ENCODE results near the gene CUL9. TPM values are rescaled to one million over a fixed set of nuclear protein-coding genes. Genes with fewer than 3 reads are reported as not detected.

The CUL9 gene
- total RNA-seq, 5 donors from 2014 or later (not counting 1 experiment from before 2014, with no cell fraction given), result 92.5 to 107 (median 96.5) TPM

DNA sequence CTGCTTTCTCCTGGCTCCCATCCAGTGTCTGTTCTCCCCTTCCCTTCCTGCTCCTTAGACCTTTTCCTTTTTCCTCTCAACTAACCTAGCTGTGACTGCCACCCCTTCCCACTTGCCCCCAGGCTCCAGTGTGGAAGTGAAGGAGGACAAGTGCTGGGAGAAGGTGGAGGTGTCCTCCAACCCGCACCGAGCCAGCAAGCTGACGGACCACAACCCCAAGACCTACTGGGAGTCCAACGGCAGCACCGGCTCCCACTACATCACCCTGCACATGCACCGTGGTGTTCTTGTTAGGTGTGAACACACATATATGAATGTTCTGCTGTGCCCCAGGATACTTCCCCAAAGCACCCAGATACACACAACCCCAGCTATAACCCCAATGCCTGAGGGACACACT, 18.5 kb downstream of the CUL9 start:
- Histone ChIP-seq H3K9me3 (no peaks in the 10 kb centered on the region), H3K27ac (ENCODE audit: low read length) (no peak overlapping the region), H3K4me3 (ENCODE audit: control insufficient read depth in 1 of 2, extremely low read depth in 1 of 2, low read length in 1 of 2) (no peak overlapping the region), H3K36me3 (ENCODE audit: control insufficient read depth in 2 of 2, extremely low read depth in 1 of 2, insufficient read depth in 1 of 2, low read length in 1 of 2) (peaks cover 16 to 57% of the 10 kb centered on the region in 2 donors), H3K27me3 (replicated peaks in 1 of 2; ENCODE audit: control insufficient read depth in 2 of 2, extremely low read depth in 1 of 2, insufficient read depth in 2 of 2, low read length in 1 of 2) (no peaks in the 10 kb centered on the region), H3K4me1 (ENCODE audit: control insufficient read depth in 1 of 2, extremely low read depth in 1 of 2, insufficient read depth in 2 of 2, low read length in 2 of 2) (no peaks in the 10 kb centered on the region)
- DNase-seq, result no peak
- no peak for ATAC-seq (replicated peaks in 1 of 4)
- Mint-ChIP-seq H3K4me3 (no peak overlapping the region), H3K27me3 (no peaks in the 10 kb centered on the region), H3K36me3 (peaks cover 43% of the 10 kb centered on the region), H3K9me3 (no peaks in the 10 kb centered on the region), H3K4me1 (no peaks in the 10 kb centered on the region), H3K27ac (peak overlapping the region in 1 of 2 donors; percentile 36)
- CTCF ChIA-PET, result interaction anchor here in 1 of 2 donors (0.6 kb wide), 1 partner anchor 1853 kb away, joined by 7 read pairs; no protein-coding TSS in a partner anchor
- WGBS (ENCODE audit: insufficient coverage), result no CpG with 5 or more reads among the region's 6 CpGs
- POLR2A ChIA-PET, result no interaction called here

DNA sequence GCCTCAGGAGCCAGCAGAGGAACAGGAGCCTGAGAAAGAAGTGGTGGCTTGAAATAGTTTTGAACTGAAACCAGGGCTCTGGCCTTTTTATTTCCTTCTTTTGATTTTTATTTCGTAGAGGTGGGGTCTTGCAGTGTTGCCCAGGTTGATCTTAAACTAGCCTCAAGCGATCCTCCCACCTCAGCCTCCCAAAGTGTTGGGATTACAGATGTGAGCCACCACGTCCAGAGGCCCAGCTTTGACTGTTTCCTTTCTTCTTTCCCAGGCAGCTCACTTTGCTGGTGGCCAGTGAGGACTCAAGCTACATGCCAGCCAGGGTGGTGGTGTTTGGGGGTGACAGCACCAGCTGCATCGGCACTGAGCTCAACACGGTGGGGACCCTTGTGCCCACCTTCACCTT, 20.5 kb downstream of the CUL9 start:
- WGBS (ENCODE audit: insufficient coverage), result 89% methylated on average over 3 of the region's 5 CpGs
- Mint-ChIP-seq H3K4me3 (no peak overlapping the region), H3K4me1 (no peaks in the 10 kb centered on the region), H3K27ac (peak overlapping the region in 1 of 2 donors; percentile 3), H3K27me3 (no peaks in the 10 kb centered on the region), H3K9me3 (no peaks in the 10 kb centered on the region), H3K36me3 (peaks cover 46% of the 10 kb centered on the region)
- POLR2A ChIA-PET, result interaction anchor here in 1 of 2 donors (0.6 kb wide), 1 partner anchor 365 kb away, joined by 3 read pairs; no protein-coding TSS in a partner anchor
- no peak overlapping the region for H3K27ac ChIP-seq (ENCODE audit: low read length)
- H3K4me3 ChIP-seq (ENCODE audit: control insufficient read depth in 1 of 2, extremely low read depth in 1 of 2, low read length in 1 of 2), result no peak overlapping the region
- CTCF ChIA-PET, result no interaction called here
- no peaks in the 10 kb centered on the region for H3K9me3 ChIP-seq
- H3K36me3 ChIP-seq (ENCODE audit: control insufficient read depth in 2 of 2, extremely low read depth in 1 of 2, insufficient read depth in 1 of 2, low read length in 1 of 2), result peaks cover 10 to 48% of the 10 kb centered on the region in 2 donors
- no peaks in the 10 kb centered on the region for H3K27me3 ChIP-seq (replicated peaks in 1 of 2; ENCODE audit: control insufficient read depth in 2 of 2, extremely low read depth in 1 of 2, insufficient read depth in 2 of 2, low read length in 1 of 2)
- no peaks in the 10 kb centered on the region for H3K4me1 ChIP-seq (ENCODE audit: control insufficient read depth in 1 of 2, extremely low read depth in 1 of 2, insufficient read depth in 2 of 2, low read length in 2 of 2)
- ATAC-seq (replicated peaks in 1 of 4), result no peak
- DNase-seq, result no peak

DNA sequence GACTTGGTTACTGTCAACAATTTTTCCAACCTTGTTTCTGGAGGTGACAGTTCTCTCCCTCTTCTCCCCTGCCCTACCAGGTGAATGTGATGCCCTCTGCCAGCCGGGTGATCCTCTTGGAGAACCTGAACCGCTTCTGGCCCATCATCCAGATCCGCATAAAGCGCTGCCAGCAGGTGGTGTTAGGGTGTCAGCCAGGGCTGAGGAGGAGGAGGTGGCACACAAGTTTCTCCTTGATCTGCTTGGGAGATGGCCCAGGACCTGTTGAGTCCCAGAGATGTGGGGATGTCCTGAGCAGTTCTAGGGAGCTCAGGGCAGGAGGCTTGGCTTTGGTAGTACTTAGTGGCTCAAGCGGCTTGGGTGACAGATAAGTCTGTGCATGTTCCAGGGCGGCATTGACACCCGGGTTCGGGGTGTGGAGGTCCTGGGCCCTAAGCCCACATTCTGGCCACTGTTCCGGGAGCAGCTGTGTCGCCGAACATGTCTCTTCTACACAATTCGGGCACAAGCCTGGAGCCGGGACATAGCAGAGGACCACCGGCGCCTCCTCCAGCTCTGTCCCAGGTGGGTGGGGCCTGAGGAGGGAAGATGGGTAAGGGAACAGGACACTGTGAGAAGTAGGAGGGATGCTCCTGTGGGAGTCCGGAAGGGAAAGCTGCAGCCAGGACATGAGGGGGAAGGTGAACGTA, 21.2 kb downstream of the CUL9 start:
- H3K27ac ChIP-seq (ENCODE audit: low read length), result no peak overlapping the region
- no peaks in the 10 kb centered on the region for H3K9me3 Mint-ChIP-seq
- H3K36me3 ChIP-seq (ENCODE audit: control insufficient read depth in 2 of 2, extremely low read depth in 1 of 2, insufficient read depth in 1 of 2, low read length in 1 of 2), result peaks cover 10 to 44% of the 10 kb centered on the region in 2 donors
- H3K36me3 Mint-ChIP-seq, result peaks cover 42% of the 10 kb centered on the region
- POLR2A ChIA-PET, result interaction anchor here in 1 of 2 donors (0.6 kb wide), 1 partner anchor 365 kb away, joined by 3 read pairs; no protein-coding TSS in a partner anchor
- H3K27me3 Mint-ChIP-seq, result no peaks in the 10 kb centered on the region
- no peaks in the 10 kb centered on the region for H3K4me1 ChIP-seq (ENCODE audit: control insufficient read depth in 1 of 2, extremely low read depth in 1 of 2, insufficient read depth in 2 of 2, low read length in 2 of 2)
- H3K9me3 ChIP-seq, result no peaks in the 10 kb centered on the region
- CTCF ChIA-PET, result no interaction called here
- no peaks in the 10 kb centered on the region for H3K4me1 Mint-ChIP-seq
- no peak for DNase-seq
- no peak overlapping the region for H3K27ac Mint-ChIP-seq
- no peak for ATAC-seq (replicated peaks in 1 of 4)
- 98% methylated on average over 16 of the region's 17 CpGs for WGBS (ENCODE audit: insufficient coverage)
- no peak overlapping the region for H3K4me3 Mint-ChIP-seq
- no peaks in the 10 kb centered on the region for H3K27me3 ChIP-seq (replicated peaks in 1 of 2; ENCODE audit: control insufficient read depth in 2 of 2, extremely low read depth in 1 of 2, insufficient read depth in 2 of 2, low read length in 1 of 2)
- no peak overlapping the region for H3K4me3 ChIP-seq (ENCODE audit: control insufficient read depth in 1 of 2, extremely low read depth in 1 of 2, low read length in 1 of 2)

DNA sequence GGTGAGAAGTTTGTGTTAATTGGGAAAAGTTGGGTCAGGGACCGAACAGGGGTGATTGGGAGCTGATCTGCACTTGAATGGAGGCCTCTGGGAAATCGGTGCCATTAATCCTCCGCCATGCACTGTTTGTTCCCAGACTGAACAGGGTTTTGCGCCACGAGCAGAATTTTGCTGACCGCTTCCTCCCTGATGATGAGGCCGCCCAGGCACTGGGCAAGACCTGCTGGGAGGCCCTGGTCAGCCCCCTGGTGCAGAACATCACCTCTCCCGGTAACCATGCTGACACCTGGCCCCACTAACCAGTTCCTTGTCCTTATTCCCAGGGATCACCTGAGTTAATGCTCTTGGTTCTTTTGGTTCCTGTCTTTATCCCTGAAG, 21.7 kb downstream of the CUL9 start:
- ChIA-PET CTCF (interaction anchor here in 1 of 2 donors (0.6 kb wide), 1 partner anchor 279 kb away, joined by 4 read pairs; no protein-coding TSS in a partner anchor), POLR2A (no interaction called here)
- no peaks in the 10 kb centered on the region for H3K4me1 Mint-ChIP-seq
- H3K36me3 ChIP-seq (ENCODE audit: control insufficient read depth in 2 of 2, extremely low read depth in 1 of 2, insufficient read depth in 1 of 2, low read length in 1 of 2), result peaks cover 8 to 39% of the 10 kb centered on the region in 2 donors
- ATAC-seq (replicated peaks in 1 of 4), result no peak
- DNase-seq, result no peak
- WGBS (ENCODE audit: insufficient coverage), result 95% methylated on average over 7 of the region's 8 CpGs
- no peaks in the 10 kb centered on the region for H3K27me3 ChIP-seq (replicated peaks in 1 of 2; ENCODE audit: control insufficient read depth in 2 of 2, extremely low read depth in 1 of 2, insufficient read depth in 2 of 2, low read length in 1 of 2)
- H3K27ac Mint-ChIP-seq, result no peak overlapping the region
- no peaks in the 10 kb centered on the region for H3K9me3 Mint-ChIP-seq
- H3K4me3 Mint-ChIP-seq, result no peak overlapping the region
- H3K9me3 ChIP-seq, result no peaks in the 10 kb centered on the region
- H3K27me3 Mint-ChIP-seq, result no peaks in the 10 kb centered on the region
- no peak overlapping the region for H3K27ac ChIP-seq (ENCODE audit: low read length)
- no peak overlapping the region for H3K4me3 ChIP-seq (ENCODE audit: control insufficient read depth in 1 of 2, extremely low read depth in 1 of 2, low read length in 1 of 2)
- no peaks in the 10 kb centered on the region for H3K4me1 ChIP-seq (ENCODE audit: control insufficient read depth in 1 of 2, extremely low read depth in 1 of 2, insufficient read depth in 2 of 2, low read length in 2 of 2)
- H3K36me3 Mint-ChIP-seq, result peaks cover 42% of the 10 kb centered on the region

DNA sequence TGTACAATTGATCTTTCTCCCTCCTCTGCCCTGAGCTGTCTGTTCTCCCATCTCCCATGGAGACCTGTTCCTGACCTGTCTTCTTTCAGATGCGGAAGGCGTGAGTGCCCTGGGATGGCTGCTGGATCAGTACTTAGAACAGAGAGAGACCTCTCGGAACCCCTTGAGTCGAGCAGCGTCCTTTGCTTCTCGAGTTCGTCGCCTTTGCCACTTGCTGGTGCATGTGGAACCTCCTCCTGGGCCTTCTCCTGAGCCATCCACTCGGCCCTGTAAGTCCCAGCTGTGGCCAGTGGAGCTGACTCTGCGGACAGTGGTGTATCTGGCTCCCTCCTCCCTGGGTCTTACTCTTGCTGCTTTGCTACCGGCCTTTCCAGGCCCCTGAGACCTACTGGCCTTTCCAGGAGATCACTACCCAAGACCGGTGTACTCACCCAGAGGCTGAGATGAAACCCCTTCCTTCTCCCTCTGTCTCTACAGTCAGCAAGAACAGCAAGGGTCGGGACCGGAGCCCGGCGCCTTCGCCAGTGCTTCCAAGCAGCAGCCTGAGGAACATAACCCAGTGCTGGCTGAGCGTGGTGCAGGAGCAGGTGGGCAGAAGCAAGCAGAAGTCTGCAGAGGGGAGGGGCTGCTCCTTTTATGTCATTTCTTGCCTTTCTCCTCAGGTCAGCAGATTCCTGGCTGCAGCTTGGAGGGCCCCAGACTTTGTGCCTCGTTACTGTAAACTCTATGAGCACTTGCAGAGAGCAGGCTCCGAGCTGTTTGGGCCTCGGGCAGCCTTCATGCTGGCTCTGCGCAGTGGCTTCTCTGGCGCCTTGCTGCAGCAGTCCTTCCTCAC, 22.5 kb downstream of the CUL9 start:
- Histone ChIP-seq H3K9me3 (no peaks in the 10 kb centered on the region), H3K27ac (ENCODE audit: low read length) (no peak overlapping the region), H3K27me3 (replicated peaks in 1 of 2; ENCODE audit: control insufficient read depth in 2 of 2, extremely low read depth in 1 of 2, insufficient read depth in 2 of 2, low read length in 1 of 2) (no peaks in the 10 kb centered on the region), H3K4me1 (ENCODE audit: control insufficient read depth in 1 of 2, extremely low read depth in 1 of 2, insufficient read depth in 2 of 2, low read length in 2 of 2) (no peaks in the 10 kb centered on the region), H3K4me3 (ENCODE audit: control insufficient read depth in 1 of 2, extremely low read depth in 1 of 2, low read length in 1 of 2) (no peak overlapping the region), H3K36me3 (ENCODE audit: control insufficient read depth in 2 of 2, extremely low read depth in 1 of 2, insufficient read depth in 1 of 2, low read length in 1 of 2) (peaks cover 7 to 34% of the 10 kb centered on the region in 2 donors)
- ATAC-seq (replicated peaks in 1 of 4) (no peak), DNase-seq (no peak)
- no peaks in the 10 kb centered on the region for H3K9me3 Mint-ChIP-seq
- H3K4me1 Mint-ChIP-seq, result no peaks in the 10 kb centered on the region
- CTCF ChIA-PET, result interaction anchor here in 1 of 2 donors (0.6 kb wide), 1 partner anchor 278 kb away, joined by 4 read pairs; no protein-coding TSS in a partner anchor
- H3K27ac Mint-ChIP-seq, result no peak overlapping the region
- POLR2A ChIA-PET, result no interaction called here
- no peaks in the 10 kb centered on the region for H3K27me3 Mint-ChIP-seq
- WGBS (ENCODE audit: insufficient coverage), result 93% methylated on average over 22 of the region's 23 CpGs
- peaks cover 42% of the 10 kb centered on the region for H3K36me3 Mint-ChIP-seq
- no peak overlapping the region for H3K4me3 Mint-ChIP-seq

DNA sequence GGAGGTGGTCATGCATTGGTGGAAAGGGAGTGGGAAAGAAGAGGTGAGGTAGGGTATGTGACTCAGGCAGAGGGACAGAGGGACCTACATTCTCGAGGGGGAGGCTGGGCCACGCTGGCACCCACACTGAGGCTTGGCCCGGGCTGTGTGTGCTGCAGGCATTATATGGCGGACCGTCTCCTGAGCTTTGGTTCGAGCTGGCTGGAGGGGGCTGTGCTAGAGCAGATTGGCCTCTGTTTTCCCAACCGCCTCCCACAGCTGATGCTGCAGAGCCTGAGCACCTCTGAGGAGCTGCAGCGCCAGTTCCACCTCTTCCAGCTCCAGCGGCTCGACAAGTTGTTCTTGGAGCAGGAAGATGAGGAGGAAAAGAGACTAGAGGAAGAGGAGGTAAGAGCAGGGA, 23.9 kb downstream of the CUL9 start:
- Histone ChIP-seq H3K9me3 (no peaks in the 10 kb centered on the region), H3K4me1 (ENCODE audit: control insufficient read depth in 1 of 2, extremely low read depth in 1 of 2, insufficient read depth in 2 of 2, low read length in 2 of 2) (no peaks in the 10 kb centered on the region), H3K4me3 (ENCODE audit: control insufficient read depth in 1 of 2, extremely low read depth in 1 of 2, low read length in 1 of 2) (no peak overlapping the region), H3K36me3 (ENCODE audit: control insufficient read depth in 2 of 2, extremely low read depth in 1 of 2, insufficient read depth in 1 of 2, low read length in 1 of 2) (peaks cover 5 to 21% of the 10 kb centered on the region in 2 donors), H3K27ac (ENCODE audit: low read length) (no peak overlapping the region), H3K27me3 (replicated peaks in 1 of 2; ENCODE audit: control insufficient read depth in 2 of 2, extremely low read depth in 1 of 2, insufficient read depth in 2 of 2, low read length in 1 of 2) (no peaks in the 10 kb centered on the region)
- Mint-ChIP-seq H3K36me3 (peaks cover 33% of the 10 kb centered on the region), H3K4me3 (no peak overlapping the region), H3K27me3 (no peaks in the 10 kb centered on the region), H3K27ac (no peak overlapping the region), H3K9me3 (no peaks in the 10 kb centered on the region), H3K4me1 (no peaks in the 10 kb centered on the region)
- POLR2A ChIA-PET, result interaction anchor here in 1 of 2 donors (0.7 kb wide), 1 partner anchor 536 kb away, joined by 7 read pairs; no protein-coding TSS in a partner anchor
- no peak for ATAC-seq (replicated peaks in 1 of 4)
- CTCF ChIA-PET, result interaction anchor here in 1 of 2 donors (0.6 kb wide), 1 partner anchor 14 kb away, joined by 3 read pairs; no protein-coding TSS in a partner anchor
- no peak for DNase-seq
- WGBS (ENCODE audit: insufficient coverage), result 97% methylated on average over 9 of the region's 10 CpGs

Measured in T-cell (primary cell).